Activated CD4-positive, alpha-beta T cell treated with anti-CD3 and anti-CD28 coated beads, Interleukin-2, amount 50 U/mL, for 4 hours (primary cell): ENCODE measurements around the gene PHF3.

Source experiments
- DNase-seq, 2 experiments: peaks; one replicate each; pipeline ENCODE4 v3.0.0-alpha.2; 2020

Gene PHF3

GRCh38 chr6:63644668-63645326, 9.2 kb downstream of the PHF3 start:
- DNase-seq: no peak

GRCh38 chr6:63649269-63649668, 13.7 kb downstream of the PHF3 start:
- DNase-seq: no peak

- DNase-seq: no peak
Observed at GRCh38 chr6:63649847-63650265, 14.3 kb downstream of the PHF3 start.

- DNase-seq: no peak
Observed at GRCh38 chr6:63652980-63653379, 17.4 kb downstream of the PHF3 start.

GRCh38 chr6:63660757-63661156, 25.2 kb downstream of the PHF3 start:
- no peak for DNase-seq

GRCh38 chr6:63661769-63662168, 26.2 kb downstream of the PHF3 start:
- DNase-seq: no peak

GRCh38 chr6:63663147-63663955, 27.7 kb downstream of the PHF3 start:
- DNase-seq: no peak

GRCh38 chr6:63663956-63664281, 28.3 kb downstream of the PHF3 start:
- DNase-seq: no peak

GRCh38 chr6:63671098-63671754, 35.6 kb downstream of the PHF3 start:
- no peak for DNase-seq

GRCh38 chr6:63672582-63673129, 37.1 kb downstream of the PHF3 start:
- DNase-seq: no peak

- DNase-seq: no peak
Observed at GRCh38 chr6:63673692-63674091, 38.1 kb downstream of the PHF3 start.

- DNase-seq: no peak
Observed at GRCh38 chr6:63674635-63675034, 39.0 kb downstream of the PHF3 start.

GRCh38 chr6:63675138-63675537, 39.5 kb downstream of the PHF3 start:
- no peak for DNase-seq

- no peak for DNase-seq
Observed at GRCh38 chr6:63676412-63677114, 41.0 kb downstream of the PHF3 start.

- DNase-seq: no peak
Observed at GRCh38 chr6:63677282-63677681, 41.7 kb downstream of the PHF3 start.

GRCh38 chr6:63683071-63683603, 47.5 kb downstream of the PHF3 start:
- DNase-seq: no peak

GRCh38 chr6:63685446-63686379, 50.1 kb downstream of the PHF3 start:
- no peak for DNase-seq

- no peak for DNase-seq
Observed at GRCh38 chr6:63689421-63689820, 53.8 kb downstream of the PHF3 start.

GRCh38 chr6:63690221-63690620, 54.6 kb downstream of the PHF3 start:
- DNase-seq: no peak

- DNase-seq: no peak
Observed at GRCh38 chr6:63705707-63706106, 70.1 kb downstream of the PHF3 start.

GRCh38 chr6:63706630-63707029, 71.0 kb downstream of the PHF3 start:
- no peak for DNase-seq

GRCh38 chr6:63708631-63709030, 73.0 kb downstream of the PHF3 start:
- DNase-seq: no peak
